Vagina (tissue), 2 donors: ENCODE measurements around the gene SLC30A3.

Experiments
- CTCF ChIP-seq, 3 experiments: fragments of 450-650 bp in 2 of 3; fragments of 200-600 bp in 1 of 3; sonication (generic) in 1 of 3; IDR thresholded peaks; one replicate each; pipeline ENCODE4 v1.5.1; 2017 to 2019; ENCODE audit warnings: antibody characterized with exemption in 3 of 3, mild to moderate bottlenecking in 2 of 3, moderate library complexity in 2 of 3
- POLR2A ChIP-seq, 2 donors: fragments of 450-650 bp; IDR thresholded peaks; one replicate each; pipeline ENCODE4 v1.6.1; 2017; ENCODE audit warnings: antibody characterized with exemption in 2 of 2, mild to moderate bottlenecking in 2 of 2, moderate library complexity in 2 of 2
- POLR2AphosphoS5 ChIP-seq, 2 donors: sonication (generic); formaldehyde crosslinking; IDR thresholded peaks; one replicate each; pipeline ENCODE4 v1.9.0; 2017; ENCODE audit warnings: antibody characterized with exemption in 2 of 2, mild to moderate bottlenecking in 2 of 2, low read depth in 1 of 2; ENCODE audit not compliant: insufficient read depth in 1 of 2

DNA sequence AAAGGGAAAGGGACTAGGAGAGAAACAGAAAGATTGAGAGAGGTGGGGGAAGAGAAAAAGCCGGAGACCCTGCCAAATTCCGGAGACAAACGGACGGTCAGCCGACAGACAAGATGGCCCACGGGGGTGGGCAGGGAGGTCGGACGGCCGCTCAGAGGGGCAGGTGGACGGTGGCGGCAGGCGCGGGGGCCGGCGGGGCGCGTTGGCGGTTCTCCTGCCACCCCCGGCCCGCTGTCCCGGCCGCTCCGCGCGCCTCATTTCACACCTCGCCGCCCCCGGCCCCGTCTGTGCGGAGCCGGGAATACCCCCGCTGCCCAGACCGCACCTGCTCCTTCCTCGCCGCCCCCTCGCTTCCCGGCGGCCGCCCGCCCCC lies 935 bp downstream of the SLC30A3 start:
- TF ChIP-seq POLR2A (IDR thresholded peaks at IDR 0.05): no peak
- TF ChIP-seq POLR2AphosphoS5 (IDR thresholded peaks at IDR 0.05; ENCODE audit: insufficient read depth in 1 of 2, low read depth in 1 of 2): no peak
- no peak for TF ChIP-seq CTCF (IDR thresholded peaks at IDR 0.05)
